Breast epithelium (tissue), 4 donors: ENCODE measurements around the gene RSKR. TPM values are rescaled to one million over a fixed set of nuclear protein-coding genes. Genes with fewer than 3 reads are reported as not detected.
"Not testable (repeated sequence)": the region's sequence is repeated elsewhere in the genome, so short reads cannot be mapped to it uniquely, and the experiment has no call there.

Source experiments
- DNase-seq, 2 donors: peaks; one replicate each; pipeline ENCODE4 v3.0.0-alpha.2; 2019; ENCODE audit warnings: low spot score in 2 of 2
- H3K27ac ChIP-seq, 2 donors: fragments of 200-600 bp; sonication (generic) in 1 of 2; one replicate each; pipeline ENCODE4 v1.5.1; 2016 to 2019; ENCODE audit warnings: mild to moderate bottlenecking in 1 of 2
- H3K27me3 ChIP-seq, 2 donors: fragments of 200-600 bp; sonication (generic) in 1 of 2; one replicate each; pipeline versions ENCODE4 v1.5.1 to v1.6.0; 2017 to 2019; ENCODE audit warnings: control low read depth in 1 of 2, mild to moderate bottlenecking in 1 of 2
- H3K36me3 ChIP-seq: fragments of 200-600 bp; one replicate; pipeline ENCODE4 v1.5.1; 2019
- H3K4me1 ChIP-seq, 2 donors: fragments of 200-600 bp; sonication (generic); one replicate each; pipeline ENCODE4 v1.5.1; 2016 to 2019; ENCODE audit warnings: control low read depth in 1 of 2
- H3K4me3 ChIP-seq, 3 donors: fragments of 200-600 bp; sonication (generic); 1 replicate in 2 of 3; 2 replicates in 1 of 3; pipeline ENCODE4 v1.5.1; 2016 to 2019; ENCODE audit warnings: mild to moderate bottlenecking in 3 of 3, moderate library complexity in 2 of 3
- H3K9me3 ChIP-seq, 2 donors: fragments of 200-600 bp; sonication (generic) in 1 of 2; one replicate each; pipeline ENCODE4 v1.5.1; 2016 to 2019; ENCODE audit warnings: control low read depth in 1 of 2
- POLR2A ChIP-seq: fragments of 450-650 bp; IDR thresholded peaks from one replicate; pipeline ENCODE4 v1.6.1; 2016; ENCODE audit warnings: antibody characterized with exemption, mild to moderate bottlenecking, moderate library complexity
- POLR2AphosphoS5 ChIP-seq, 3 donors: sonication (generic); formaldehyde crosslinking; IDR thresholded peaks; one replicate each; pipeline ENCODE4 v1.6.1; 2017; ENCODE audit warnings: antibody characterized with exemption in 3 of 3
- intact Hi-C: fragments of 100-400 bp; cut with DNase I; formaldehyde crosslinking; loops from one replicate; pipeline ENCODE4 v1.15.1; 2023; ENCODE audit warnings: low total_unique reads
- total RNA-seq, 3 donors: library from RNA; depleted of rRNA; stranded (reverse); fragments of >200 nt; gene quantifications; one replicate each; pipeline ENCODE4 v1.1.0, GENCODE V29; 2016
- TF ChIP-seq, protein P1 (sequence below), 3 donors: fragments of 450-650 bp; IDR thresholded peaks; one replicate each; pipeline ENCODE4 v1.5.1; 2016 to 2017; ENCODE audit warnings: antibody characterized with exemption in 3 of 3, mild to moderate bottlenecking in 3 of 3, moderate library complexity in 3 of 3

RSKR gene
- total RNA-seq, 3 donors from 2014 or later = 9.3 to 11.1 (median 11.0) TPM

DNA sequence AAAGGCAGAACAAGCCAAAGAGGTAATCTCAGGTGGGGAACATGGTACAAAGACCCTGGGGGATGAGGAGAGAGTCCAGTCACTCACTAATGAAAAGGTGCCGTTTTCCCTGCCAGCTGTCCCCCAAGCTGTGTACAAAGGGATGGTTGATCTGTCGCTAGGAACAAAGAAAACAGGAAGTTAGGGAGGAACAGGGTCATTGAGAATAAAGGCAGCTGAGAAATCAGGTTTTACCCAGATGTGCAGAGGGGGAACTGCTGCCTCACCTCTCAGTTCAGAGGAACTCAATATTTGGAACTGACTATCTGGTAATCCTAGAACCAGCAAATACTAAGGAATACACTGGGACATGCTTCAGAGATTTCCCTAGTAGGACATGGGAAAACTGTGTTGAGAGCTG, 1.5 kb downstream of the RSKR start:
- no peaks in the 10 kb centered on the region for H3K9me3 ChIP-seq
- no peak overlapping the region for H3K27ac ChIP-seq
- H3K27me3 ChIP-seq = no peaks in the 10 kb centered on the region
- no peaks in the 10 kb centered on the region for H3K4me1 ChIP-seq
- no peak for DNase-seq
- H3K36me3 ChIP-seq = peaks cover 21% of the 10 kb centered on the region
- TF ChIP-seq POLR2A (no peak), POLR2AphosphoS5 (IDR thresholded peaks at IDR 0.05) (no peak)
- TF ChIP-seq, protein P1, sequence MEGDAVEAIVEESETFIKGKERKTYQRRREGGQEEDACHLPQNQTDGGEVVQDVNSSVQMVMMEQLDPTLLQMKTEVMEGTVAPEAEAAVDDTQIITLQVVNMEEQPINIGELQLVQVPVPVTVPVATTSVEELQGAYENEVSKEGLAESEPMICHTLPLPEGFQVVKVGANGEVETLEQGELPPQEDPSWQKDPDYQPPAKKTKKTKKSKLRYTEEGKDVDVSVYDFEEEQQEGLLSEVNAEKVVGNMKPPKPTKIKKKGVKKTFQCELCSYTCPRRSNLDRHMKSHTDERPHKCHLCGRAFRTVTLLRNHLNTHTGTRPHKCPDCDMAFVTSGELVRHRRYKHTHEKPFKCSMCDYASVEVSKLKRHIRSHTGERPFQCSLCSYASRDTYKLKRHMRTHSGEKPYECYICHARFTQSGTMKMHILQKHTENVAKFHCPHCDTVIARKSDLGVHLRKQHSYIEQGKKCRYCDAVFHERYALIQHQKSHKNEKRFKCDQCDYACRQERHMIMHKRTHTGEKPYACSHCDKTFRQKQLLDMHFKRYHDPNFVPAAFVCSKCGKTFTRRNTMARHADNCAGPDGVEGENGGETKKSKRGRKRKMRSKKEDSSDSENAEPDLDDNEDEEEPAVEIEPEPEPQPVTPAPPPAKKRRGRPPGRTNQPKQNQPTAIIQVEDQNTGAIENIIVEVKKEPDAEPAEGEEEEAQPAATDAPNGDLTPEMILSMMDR (IDR thresholded peaks at IDR 0.05) = no peak
- intact Hi-C loops = no loop called here
- H3K4me3 ChIP-seq = no peak overlapping the region

DNA sequence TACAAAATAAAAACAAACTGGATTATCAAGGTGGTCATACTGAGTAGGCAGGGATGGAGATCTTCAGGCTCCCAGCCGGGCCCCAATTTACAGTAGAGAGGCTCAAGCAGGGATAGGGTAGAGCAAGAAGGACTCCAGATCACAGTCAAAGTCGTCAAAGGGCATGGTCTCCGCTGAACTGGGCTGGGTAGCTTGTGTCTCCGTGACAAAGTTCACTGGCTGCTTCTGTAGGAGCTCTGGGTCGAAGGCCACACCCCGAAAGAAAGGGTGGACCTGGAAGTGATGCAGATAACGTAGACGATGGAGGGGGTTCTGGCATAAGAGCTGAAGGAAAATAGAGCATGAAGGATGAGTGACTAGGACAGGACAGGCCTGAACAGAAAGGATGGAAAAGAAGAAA, 3.6 kb downstream of the RSKR start:
- TF ChIP-seq POLR2A (no peak), POLR2AphosphoS5 (IDR thresholded peaks at IDR 0.05) (no peak)
- TF ChIP-seq, protein P1 (IDR thresholded peaks at IDR 0.05) = no peak
- no peaks in the 10 kb centered on the region for H3K4me1 ChIP-seq
- H3K36me3 ChIP-seq = peaks cover 7% of the 10 kb centered on the region
- no peak for DNase-seq
- no peaks in the 10 kb centered on the region for H3K9me3 ChIP-seq
- intact Hi-C loops = no loop called here
- H3K4me3 ChIP-seq = no peak overlapping the region
- H3K27me3 ChIP-seq = no peaks in the 10 kb centered on the region
- H3K27ac ChIP-seq = no peak overlapping the region

DNA sequence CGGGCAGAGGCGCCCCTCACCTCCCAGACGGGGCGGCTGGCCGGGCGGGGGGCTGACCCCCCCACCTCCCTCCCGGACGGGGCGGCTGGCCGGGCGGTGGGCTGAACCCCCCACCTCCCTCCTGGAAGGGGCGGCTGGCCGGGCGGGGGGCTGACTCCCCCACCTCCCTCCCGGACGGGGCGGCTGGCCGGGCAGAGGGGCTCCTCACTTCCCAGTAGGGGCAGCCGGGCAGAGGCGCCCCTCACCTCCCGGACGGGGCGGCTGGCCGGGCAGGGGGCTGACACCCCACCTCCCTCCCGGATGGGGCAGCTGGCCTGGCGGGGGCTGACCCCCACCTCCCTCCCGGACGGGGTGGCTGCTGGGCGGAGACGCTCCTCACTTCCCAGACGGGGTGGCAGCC, 10.0 kb downstream of the RSKR start:
- H3K4me1 ChIP-seq, H3K27me3 ChIP-seq, H3K36me3 ChIP-seq, H3K27ac ChIP-seq, H3K4me3 ChIP-seq, H3K9me3 ChIP-seq, intact Hi-C loops, DNase-seq: not testable (repeated sequence)

DNA sequence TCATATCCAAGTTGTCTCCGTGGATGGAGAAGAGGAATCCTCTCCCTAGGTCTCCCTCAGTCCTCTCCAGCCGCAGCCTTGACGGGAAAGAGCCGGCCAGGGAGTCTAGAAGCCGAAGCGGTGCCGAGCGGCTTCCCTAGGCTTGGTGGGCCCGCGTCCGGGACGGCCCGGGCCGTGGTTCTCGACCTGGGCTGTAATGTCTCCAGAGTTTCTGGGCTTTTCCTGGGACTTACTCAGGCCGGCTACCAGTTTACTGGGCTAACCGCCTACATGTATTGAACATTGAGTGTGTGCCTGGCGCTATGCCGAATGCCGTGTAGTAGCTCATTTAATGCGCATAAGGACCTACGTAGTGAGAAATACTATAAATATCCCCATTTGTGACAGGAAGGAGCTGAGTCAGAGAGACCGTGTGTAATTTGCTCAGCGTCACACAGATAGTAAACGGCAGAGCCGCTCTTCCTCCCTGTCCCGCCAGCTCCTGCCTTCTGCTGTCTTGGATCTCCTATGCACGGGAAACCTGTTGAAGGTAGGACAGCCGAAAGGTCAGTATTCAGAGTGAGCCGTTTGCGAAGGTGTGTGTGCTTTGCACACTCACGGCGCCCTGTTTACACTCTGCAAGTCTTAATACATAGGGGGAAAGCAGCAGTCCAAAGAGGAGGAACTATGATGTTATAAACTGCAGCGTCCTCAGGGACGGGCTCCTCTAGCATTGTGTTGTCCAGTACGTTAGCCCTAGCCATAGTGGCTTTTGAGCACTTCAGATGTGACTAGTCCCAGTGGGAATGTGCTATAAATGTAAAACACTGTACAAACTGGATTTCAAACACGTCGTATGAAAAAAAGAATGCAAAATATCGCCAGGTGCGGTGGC, 14.4 kb downstream of the RSKR start:
- Histone ChIP-seq H3K27ac (peak overlapping the region; percentile 94 to 97), H3K36me3 (no peaks in the 10 kb centered on the region), H3K9me3 (no peaks in the 10 kb centered on the region), H3K27me3 (no peaks in the 10 kb centered on the region), H3K4me1 (no peaks in the 10 kb centered on the region), H3K4me3 (peak overlapping the region; percentile 64 to 74 (median 65))
- peak in 1 of 2 donors; percentile 34 for DNase-seq
- intact Hi-C loops = no loop called here
- TF ChIP-seq, protein P1 (IDR thresholded peaks at IDR 0.05) = no peak
- TF ChIP-seq POLR2A = no peak
- TF ChIP-seq POLR2AphosphoS5 (IDR thresholded peaks at IDR 0.05) = no peak

DNA sequence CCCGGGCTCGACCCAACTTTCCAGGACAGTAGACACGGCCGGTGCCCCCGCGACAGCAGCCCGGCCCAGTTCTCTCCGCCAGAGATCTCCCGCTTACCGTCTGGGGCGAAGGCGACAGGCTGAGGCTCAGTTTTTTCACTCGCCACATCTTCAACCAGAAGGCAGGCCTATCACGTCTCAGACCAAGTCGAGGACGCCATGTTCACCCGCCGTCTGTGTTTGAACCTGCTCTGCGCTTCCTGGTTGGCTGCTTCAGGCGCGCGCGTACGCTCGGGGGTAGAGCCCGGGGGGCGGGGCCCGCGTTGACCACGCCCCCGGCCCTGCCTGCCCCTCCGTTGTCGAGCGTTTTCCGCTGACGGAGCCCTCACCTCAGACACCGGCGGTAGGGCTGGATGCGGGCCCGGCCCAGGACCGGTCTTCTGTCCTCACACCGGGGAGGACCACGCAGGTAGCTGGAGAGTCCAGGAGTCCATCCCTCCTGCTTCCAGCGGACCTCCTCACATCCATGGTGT, 15.1 kb downstream of the RSKR start, which contains the start of gene SPAG5:
Gene SPAG5, minus strand, starts transcription at position 227 of the 512 bp plus-strand sequence. Its CDS starts 79 bp downstream, at position 148.
- Histone ChIP-seq H3K27ac (peak within 1 kb of the TSS; percentile 94 to 97), H3K36me3 (no peaks in the 10 kb centered on the region), H3K4me1 (no peaks in the 10 kb centered on the region), H3K9me3 (no peaks in the 10 kb centered on the region), H3K4me3 (peak within 1 kb of the TSS; percentile 64 to 74 (median 65)), H3K27me3 (no peaks in the 10 kb centered on the region)
- DNase-seq = peak; percentile 93
- intact Hi-C loops = no loop called here
- TF ChIP-seq POLR2A = peak; percentile 71
- TF ChIP-seq POLR2AphosphoS5 (IDR thresholded peaks at IDR 0.05) = peak; percentile 75 to 86 (median 84)
- TF ChIP-seq, protein P1 (IDR thresholded peaks at IDR 0.05) = no peak
